Ishikawa (cell line): ENCODE measurements around the gene AFF4.

Source experiments
- CEBPB ChIP-seq: IDR thresholded peaks from 2 replicates; pipeline ENCODE4 v1.6.1; 2012
- MAX ChIP-seq: IDR thresholded peaks from 2 replicates; pipeline ENCODE4 v1.6.1; 2012
- TF ChIP-seq, protein P1 (sequence below): IDR thresholded peaks from 2 replicates; pipeline ENCODE4 v1.6.1; 2012; ENCODE audit warnings: low read depth, mild to moderate bottlenecking

DNA sequence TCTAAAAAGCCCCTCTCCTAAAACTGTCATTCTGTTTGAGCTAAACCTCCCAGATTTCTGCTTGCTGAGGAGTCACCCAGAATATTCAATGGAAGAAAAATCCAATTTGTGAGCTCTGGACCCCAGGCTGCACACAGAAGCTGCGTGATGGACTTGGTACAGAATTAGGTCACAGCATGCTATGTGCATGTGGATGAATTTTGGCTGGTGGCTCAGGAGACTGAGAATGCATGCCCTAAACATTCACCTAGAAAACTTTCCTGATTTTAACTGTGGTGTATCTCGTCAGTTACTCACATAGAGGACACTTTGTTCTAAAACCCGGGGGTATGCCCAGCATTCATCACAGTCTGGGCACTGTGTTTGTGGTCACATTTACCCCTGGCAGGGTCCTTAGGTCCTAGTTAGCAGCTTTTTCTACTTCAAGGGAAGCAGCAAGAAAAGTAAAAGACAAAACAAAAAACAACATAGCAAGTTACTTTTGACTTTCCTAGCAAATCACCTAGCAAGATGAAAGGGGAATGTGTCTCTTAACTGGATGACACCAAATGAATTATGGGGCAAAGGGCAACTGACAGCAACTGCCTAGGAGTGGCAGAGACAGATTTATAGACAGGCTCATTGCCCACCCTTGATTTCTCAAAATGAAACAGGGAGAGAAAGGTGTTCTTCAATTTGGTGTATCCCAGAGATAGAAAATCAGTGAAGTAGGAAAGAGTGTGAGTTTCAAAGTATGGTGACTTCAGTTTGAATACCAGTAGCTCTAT is 124.7 kb downstream of the AFF4 start:
- TF ChIP-seq, protein P1, sequence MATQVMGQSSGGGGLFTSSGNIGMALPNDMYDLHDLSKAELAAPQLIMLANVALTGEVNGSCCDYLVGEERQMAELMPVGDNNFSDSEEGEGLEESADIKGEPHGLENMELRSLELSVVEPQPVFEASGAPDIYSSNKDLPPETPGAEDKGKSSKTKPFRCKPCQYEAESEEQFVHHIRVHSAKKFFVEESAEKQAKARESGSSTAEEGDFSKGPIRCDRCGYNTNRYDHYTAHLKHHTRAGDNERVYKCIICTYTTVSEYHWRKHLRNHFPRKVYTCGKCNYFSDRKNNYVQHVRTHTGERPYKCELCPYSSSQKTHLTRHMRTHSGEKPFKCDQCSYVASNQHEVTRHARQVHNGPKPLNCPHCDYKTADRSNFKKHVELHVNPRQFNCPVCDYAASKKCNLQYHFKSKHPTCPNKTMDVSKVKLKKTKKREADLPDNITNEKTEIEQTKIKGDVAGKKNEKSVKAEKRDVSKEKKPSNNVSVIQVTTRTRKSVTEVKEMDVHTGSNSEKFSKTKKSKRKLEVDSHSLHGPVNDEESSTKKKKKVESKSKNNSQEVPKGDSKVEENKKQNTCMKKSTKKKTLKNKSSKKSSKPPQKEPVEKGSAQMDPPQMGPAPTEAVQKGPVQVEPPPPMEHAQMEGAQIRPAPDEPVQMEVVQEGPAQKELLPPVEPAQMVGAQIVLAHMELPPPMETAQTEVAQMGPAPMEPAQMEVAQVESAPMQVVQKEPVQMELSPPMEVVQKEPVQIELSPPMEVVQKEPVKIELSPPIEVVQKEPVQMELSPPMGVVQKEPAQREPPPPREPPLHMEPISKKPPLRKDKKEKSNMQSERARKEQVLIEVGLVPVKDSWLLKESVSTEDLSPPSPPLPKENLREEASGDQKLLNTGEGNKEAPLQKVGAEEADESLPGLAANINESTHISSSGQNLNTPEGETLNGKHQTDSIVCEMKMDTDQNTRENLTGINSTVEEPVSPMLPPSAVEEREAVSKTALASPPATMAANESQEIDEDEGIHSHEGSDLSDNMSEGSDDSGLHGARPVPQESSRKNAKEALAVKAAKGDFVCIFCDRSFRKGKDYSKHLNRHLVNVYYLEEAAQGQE: no peak
- TF ChIP-seq MAX (no peak), CEBPB (no peak)
